KMS-11 (cell line): ENCODE data around the gene ACSF3.

ENCODE experiments used
- H2AFZ ChIP-seq: fragments of 200-600 bp; sonication (generic); 2 replicates; pipeline ENCODE4 v1.6.1; 2016; ENCODE audit warnings: antibody characterized with exemption, mixed run types, low read depth
- H3K27ac ChIP-seq: fragments of 200-600 bp; sonication (generic); 2 replicates; pipeline ENCODE4 v1.6.1; 2016; ENCODE audit warnings: mild to moderate bottlenecking, mixed run types
- H3K27me3 ChIP-seq: fragments of 200-600 bp; sonication (generic); 2 replicates; pipeline ENCODE4 v1.6.1; 2017; ENCODE audit warnings: mild to moderate bottlenecking, low read depth, mixed run types, moderate library complexity; ENCODE audit not compliant: insufficient read depth
- H3K36me3 ChIP-seq: fragments of 200-600 bp; sonication (generic); 2 replicates; pipeline ENCODE4 v1.6.1; 2017; ENCODE audit warnings: mild to moderate bottlenecking, mixed run types; ENCODE audit not compliant: insufficient read depth
- H3K4me1 ChIP-seq: fragments of 200-600 bp; sonication (generic); 2 replicates; pipeline ENCODE4 v1.6.1; 2016; ENCODE audit warnings: mild to moderate bottlenecking, low read depth, mixed run types; ENCODE audit not compliant: poor library complexity, severe bottlenecking
- H3K4me2 ChIP-seq: fragments of 200-600 bp; sonication (generic); 2 replicates; pipeline ENCODE4 v1.7.0; 2016; ENCODE audit warnings: mild to moderate bottlenecking, mixed run types
- H3K4me3 ChIP-seq: fragments of 200-600 bp; sonication (generic); IDR thresholded peaks from 2 replicates; pipeline ENCODE4 v1.6.1; 2017; ENCODE audit warnings: low read depth, low read length, mixed read lengths; ENCODE audit not compliant: insufficient read depth
- H3K79me2 ChIP-seq: fragments of 200-600 bp; sonication (generic); 2 replicates; pipeline ENCODE4 v1.6.1; 2016; ENCODE audit warnings: low read depth, mixed run types; ENCODE audit not compliant: insufficient read depth
- H3K9ac ChIP-seq: fragments of 200-600 bp; sonication (generic); 2 replicates; pipeline ENCODE4 v1.6.1; 2016; ENCODE audit warnings: mild to moderate bottlenecking, mixed run types
- H4K20me1 ChIP-seq: fragments of 200-600 bp; sonication (generic); 2 replicates; pipeline ENCODE4 v1.6.1; 2016; ENCODE audit warnings: mild to moderate bottlenecking, mixed run types; ENCODE audit not compliant: insufficient read depth
- TF ChIP-seq, protein P1 (sequence below): fragments of 200-600 bp; sonication (generic); conservative IDR thresholded peaks from 2 replicates; pipeline ENCODE4 v1.6.1; 2017; ENCODE audit warnings: low read depth, mild to moderate bottlenecking, antibody characterized with exemption, low read length, moderate library complexity, mixed read lengths

ACSF3 gene

DNA sequence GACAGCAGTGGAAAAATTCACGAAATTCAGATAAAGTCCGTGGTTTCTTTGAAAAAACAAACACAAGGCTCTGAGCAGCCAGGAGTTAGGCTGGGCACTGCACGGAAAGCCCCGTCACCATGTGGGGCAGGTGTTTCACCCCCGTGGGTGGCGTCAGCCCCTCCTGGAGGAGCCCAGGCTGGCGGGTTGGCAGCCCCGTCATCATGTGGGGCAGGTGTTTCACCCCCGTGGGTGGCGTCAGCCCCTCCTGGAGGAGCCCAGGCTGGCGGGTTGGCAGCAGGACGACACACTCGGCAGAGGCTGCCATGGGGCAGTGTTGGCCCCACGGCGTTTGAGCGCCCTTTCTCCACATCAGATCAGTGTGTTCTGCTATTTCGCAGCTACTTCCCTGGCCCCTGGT is 38.1 kb downstream of the ACSF3 start:
- Histone ChIP-seq H3K4me3 (no peak overlapping the region), H3K27ac (no peak overlapping the region), H3K4me1 (peaks cover 21% of the 10 kb centered on the region), H3K9ac (no peak overlapping the region), H3K27me3 (no peaks in the 10 kb centered on the region), H3K4me2 (no peak overlapping the region), H3K79me2 (no peaks in the 10 kb centered on the region), H3K36me3 (no peaks in the 10 kb centered on the region), H2AFZ (no peak overlapping the region), H4K20me1 (no peaks in the 10 kb centered on the region)
- TF ChIP-seq, protein P1, sequence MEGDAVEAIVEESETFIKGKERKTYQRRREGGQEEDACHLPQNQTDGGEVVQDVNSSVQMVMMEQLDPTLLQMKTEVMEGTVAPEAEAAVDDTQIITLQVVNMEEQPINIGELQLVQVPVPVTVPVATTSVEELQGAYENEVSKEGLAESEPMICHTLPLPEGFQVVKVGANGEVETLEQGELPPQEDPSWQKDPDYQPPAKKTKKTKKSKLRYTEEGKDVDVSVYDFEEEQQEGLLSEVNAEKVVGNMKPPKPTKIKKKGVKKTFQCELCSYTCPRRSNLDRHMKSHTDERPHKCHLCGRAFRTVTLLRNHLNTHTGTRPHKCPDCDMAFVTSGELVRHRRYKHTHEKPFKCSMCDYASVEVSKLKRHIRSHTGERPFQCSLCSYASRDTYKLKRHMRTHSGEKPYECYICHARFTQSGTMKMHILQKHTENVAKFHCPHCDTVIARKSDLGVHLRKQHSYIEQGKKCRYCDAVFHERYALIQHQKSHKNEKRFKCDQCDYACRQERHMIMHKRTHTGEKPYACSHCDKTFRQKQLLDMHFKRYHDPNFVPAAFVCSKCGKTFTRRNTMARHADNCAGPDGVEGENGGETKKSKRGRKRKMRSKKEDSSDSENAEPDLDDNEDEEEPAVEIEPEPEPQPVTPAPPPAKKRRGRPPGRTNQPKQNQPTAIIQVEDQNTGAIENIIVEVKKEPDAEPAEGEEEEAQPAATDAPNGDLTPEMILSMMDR: no peak

DNA sequence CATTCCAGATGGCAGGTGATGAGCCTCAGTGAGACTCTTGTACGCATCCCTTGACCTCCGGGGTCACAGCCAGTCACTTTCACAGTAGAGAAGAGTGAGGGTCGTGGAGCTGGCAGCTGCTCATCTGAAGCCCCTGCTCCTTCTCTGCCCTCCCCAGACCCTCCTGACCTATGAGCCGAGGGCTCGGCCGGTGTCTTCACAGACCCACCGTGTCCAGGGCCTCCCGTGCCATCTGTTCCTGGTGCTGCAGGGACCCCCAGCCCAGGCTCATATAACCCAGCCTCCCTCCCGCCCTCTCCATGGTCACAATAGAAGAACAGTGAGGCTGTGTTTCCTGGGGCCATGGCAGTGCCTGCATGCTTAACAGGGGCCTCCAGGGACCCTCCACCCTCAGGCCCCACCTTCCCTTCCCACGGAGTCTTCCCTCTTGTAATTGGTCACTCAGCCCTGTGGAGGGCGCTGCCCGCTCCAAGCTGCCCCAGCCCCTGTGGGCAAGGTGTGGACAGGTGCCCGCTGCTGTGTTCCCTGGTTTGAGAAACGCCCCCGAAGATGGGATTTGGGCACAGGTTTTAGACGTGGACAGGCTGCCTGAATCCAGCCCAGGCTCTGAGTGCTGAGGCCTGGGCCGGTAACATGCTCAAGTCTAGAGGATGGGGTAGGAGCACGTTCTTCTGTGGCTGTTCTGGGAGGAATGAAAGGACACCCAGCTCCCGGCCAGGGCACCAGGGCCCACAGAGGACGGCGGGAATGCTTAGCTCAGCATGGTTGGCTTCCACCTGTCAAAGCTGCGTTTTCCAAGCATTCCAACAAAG is 38.7 kb downstream of the ACSF3 start:
- H2AFZ ChIP-seq: no peak overlapping the region
- H3K27ac ChIP-seq: no peak overlapping the region
- no peaks in the 10 kb centered on the region for H3K79me2 ChIP-seq
- no peak overlapping the region for H3K9ac ChIP-seq
- H3K4me2 ChIP-seq: no peak overlapping the region
- H4K20me1 ChIP-seq: no peaks in the 10 kb centered on the region
- no peaks in the 10 kb centered on the region for H3K27me3 ChIP-seq
- TF ChIP-seq, protein P1: no peak
- no peak overlapping the region for H3K4me3 ChIP-seq
- no peaks in the 10 kb centered on the region for H3K36me3 ChIP-seq
- peaks cover 15% of the 10 kb centered on the region for H3K4me1 ChIP-seq

DNA sequence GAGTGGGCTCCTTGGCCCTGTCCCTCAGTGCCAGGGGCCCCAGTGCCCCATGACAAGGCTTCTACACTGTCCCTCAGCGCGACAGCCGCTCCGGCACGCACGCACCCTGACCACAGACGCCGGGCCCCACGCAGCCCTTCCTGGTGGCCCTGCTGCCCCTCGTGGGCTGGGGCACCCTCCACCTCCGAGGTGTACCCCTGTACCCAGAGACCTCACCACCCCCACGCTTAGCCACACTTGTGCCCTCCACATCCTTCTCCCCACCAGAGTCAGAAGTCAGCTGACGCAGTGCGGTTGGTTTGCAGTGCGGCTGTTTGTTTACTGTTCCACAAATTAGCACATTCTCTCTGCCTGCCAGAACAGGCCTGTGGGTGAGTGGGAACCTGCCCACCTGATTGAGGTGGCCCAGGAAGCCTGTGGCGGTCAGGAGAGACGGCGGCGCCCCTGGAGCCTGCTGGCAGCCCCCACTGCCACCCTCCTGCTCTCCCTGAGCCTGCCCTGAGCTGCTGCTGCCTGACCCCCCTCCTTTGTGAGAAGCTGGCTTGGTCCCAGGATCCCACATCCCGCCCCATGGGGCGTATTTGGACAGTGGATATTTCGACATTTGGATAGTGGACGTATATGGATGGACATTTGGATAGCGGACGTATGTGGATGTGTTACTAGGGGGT is 39.9 kb downstream of the ACSF3 start:
- Histone ChIP-seq H3K27me3 (no peaks in the 10 kb centered on the region), H3K36me3 (no peaks in the 10 kb centered on the region), H3K27ac (no peak overlapping the region), H4K20me1 (no peaks in the 10 kb centered on the region), H2AFZ (no peak overlapping the region), H3K9ac (no peak overlapping the region), H3K79me2 (no peaks in the 10 kb centered on the region), H3K4me2 (no peak overlapping the region), H3K4me3 (no peak overlapping the region), H3K4me1 (peaks cover 3% of the 10 kb centered on the region)
- TF ChIP-seq, protein P1: no peak

DNA sequence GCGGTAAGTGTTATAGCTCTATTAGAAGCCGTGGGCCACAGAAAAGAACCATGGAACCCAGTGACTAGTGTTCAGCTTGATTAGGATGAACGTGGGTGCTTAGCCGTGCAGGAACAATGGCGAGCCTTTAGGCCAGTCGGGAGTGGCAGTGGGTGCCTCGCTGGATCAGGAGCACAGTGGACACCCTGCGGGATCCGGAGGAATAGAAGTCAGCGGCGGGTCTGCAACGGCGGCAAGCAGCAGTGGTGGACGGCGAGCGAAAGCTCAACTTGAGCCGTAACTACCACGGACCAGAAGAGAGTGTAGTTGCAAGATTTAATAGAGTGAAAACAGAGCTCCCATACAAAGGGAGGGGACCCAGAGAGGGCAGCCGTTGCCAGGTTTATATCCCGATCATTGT is 40.6 kb downstream of the ACSF3 start:
- no peaks in the 10 kb centered on the region for H3K79me2 ChIP-seq
- TF ChIP-seq, protein P1: no peak
- H2AFZ ChIP-seq: no peak overlapping the region

More for the DNA sequence above, 40.6 kb downstream of the ACSF3 start:
- Histone ChIP-seq H3K36me3 (no peaks in the 10 kb centered on the region), H4K20me1 (no peaks in the 10 kb centered on the region), H3K9ac (no peak overlapping the region), H3K4me1 (no peaks in the 10 kb centered on the region), H3K27me3 (no peaks in the 10 kb centered on the region), H3K27ac (no peak overlapping the region), H3K4me2 (no peak overlapping the region), H3K4me3 (no peak overlapping the region)
